Activated gamma-delta T cell (primary cell): ENCODE results near the gene ALKBH6.
A peak's percentile ranks its signal among the peaks of the same experiment; 100 is the strongest.

Experiments
- DNase-seq: peaks from one replicate; lab custom pipeline; 2025; lab: John Stamatoyannopoulos, UW

ALKBH6 gene

DNA sequence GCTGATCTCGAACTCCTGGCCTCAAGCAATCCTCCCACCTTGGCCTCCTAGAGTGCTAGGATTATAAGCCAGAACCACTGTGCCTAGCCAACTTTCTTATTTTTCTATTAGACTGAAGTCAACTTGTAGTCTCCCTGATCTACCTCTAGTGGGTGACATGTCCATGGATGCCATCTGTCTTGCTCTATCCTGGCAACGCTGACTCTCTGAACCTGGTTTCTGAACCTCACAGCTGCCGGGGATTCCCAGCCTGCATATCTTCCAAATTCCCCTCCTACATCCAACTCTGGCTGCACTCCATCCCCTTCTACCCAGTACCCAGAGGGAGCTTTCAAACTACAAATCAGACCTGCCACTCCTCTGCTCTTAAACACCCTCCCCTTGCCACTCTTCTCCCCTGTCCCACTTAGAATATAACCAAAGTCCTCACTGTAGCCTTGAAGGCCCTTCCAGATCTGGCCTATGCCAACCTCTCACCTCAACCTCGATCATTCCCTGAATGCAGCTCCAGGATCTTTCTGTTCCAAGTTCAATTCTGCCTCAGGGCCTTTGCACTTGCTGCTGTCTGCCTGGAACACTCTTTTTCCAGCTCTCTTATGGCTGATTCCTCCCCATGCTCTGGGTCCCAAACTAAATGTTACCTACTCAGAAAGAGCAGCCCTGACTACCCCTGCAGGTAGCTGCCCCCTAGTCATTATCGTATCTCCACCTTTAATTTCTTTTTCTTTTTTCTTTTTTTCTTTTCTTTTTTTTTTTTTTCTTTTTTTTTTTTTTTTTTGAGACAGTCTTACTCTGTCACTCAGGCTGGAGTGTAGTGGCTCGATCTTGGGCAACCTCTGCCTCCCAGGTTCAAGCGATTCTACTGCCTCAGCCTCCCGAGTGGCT, 16.5 kb upstream of the ALKBH6 start:
- DNase-seq, result no peak

GRCh38 chr19:36028313-36029041, 14.5 kb upstream of the ALKBH6 start:
- no peak for DNase-seq

GRCh38 chr19:36027696-36028095, 13.7 kb upstream of the ALKBH6 start:
- DNase-seq, result no peak

DNA sequence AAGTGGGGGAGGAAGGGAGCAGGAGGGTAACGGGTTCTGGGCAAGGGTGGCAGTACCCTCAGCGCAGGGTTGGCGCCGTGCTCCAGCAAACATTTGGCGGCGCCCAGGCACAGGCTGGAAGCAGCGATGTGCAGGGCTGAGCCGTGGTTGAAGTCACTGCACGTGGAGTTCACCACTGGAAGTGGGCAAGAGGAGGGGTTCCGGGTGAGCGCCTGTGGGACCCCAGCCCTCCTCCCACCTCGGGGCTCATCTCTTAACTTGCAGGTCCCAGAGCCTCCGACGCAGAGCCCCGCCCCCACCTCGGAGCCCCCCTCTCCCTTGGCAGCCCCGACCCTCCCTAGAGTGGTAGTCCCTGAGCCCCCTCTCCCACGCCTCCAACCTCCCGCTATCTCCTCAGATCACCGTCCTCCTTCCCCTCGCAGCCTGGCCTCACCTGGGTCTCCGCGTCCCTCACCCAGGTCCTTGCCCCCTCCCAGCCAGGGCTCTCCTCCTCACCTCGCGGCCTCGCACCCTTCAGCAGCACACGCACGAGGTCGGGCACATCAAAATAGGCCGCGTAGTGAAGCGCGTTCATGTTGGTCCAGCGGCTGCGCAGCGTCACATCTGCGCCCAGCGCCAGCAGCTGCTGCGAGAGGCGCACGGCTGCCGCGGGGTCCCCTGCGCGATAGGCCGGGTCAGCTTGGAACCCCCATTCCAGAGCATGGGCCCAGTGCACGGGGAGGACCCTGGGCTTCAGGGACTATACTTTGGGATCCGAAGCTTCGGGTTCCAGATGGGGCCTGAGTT, 12.3 kb upstream of the ALKBH6 start:
- DNase-seq, result no peak

DNA sequence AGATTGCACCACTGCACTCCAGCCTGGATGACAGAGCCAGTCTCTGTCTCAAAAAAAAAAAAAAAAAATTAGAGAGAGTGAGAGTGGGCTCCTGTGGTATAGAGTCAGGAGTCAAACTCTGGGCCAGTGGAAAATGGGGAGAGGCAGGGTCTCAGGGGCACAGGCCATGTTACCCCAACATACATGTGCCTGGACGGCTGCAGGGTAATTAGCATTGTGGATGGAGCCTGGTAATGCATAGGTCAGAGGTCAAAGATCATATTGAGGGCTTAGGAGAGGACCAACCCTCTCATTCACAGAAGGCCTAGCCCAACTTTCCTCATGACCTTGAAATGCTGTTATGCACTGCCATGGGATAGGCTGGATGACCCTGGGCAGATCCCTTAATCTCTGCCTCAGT, 11.5 kb upstream of the ALKBH6 start:
- DNase-seq, result no peak

DNA sequence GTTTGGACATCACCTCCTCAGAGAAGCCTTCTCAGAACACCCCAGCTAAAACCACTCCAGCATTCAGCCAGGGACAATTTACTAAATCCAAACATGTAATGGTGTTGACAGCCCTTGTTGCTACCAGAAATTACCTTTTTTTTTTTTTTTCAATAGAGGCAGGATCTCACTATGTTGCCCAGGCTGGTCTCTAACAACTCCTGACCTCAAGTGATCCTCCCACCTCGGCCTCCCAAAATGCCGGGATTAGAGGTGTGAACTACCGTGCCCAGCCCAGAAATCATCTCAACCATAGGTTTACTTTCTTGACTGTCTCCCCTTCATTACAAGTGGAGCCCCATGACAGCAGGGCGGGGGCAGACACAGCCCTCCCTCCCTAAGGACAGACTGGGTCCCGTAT, 9.4 kb upstream of the ALKBH6 start:
- DNase-seq, result no peak

DNA sequence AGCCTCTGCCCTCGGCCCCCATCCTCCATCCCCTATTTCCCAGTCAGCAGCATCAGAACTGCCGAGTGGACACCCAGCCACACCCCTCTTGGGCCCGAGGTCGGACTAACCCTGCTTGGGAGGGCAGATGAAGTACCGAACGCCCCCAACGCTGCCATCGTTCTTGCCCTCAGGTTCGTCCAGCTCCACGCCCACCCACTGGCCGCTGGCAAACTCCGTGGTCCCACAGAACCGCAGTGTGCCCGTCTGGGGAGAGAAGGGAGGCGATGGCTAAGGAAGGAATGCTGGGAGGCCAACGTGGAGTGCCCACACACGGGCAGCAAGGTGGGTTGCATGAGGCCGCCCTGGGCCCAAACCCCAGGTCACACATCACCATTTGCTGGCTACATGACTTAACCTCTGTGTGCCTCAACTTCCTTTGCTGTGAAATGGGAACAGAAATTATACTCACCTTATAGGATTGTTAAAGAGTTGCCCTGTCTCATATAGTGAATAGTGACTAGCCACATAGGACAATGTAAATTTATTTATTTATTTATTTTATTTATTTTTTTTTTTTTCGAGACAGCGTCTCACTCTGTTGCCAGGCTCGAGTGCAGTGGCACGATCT, 5.2 kb upstream of the ALKBH6 start:
- DNase-seq, result no peak

DNA sequence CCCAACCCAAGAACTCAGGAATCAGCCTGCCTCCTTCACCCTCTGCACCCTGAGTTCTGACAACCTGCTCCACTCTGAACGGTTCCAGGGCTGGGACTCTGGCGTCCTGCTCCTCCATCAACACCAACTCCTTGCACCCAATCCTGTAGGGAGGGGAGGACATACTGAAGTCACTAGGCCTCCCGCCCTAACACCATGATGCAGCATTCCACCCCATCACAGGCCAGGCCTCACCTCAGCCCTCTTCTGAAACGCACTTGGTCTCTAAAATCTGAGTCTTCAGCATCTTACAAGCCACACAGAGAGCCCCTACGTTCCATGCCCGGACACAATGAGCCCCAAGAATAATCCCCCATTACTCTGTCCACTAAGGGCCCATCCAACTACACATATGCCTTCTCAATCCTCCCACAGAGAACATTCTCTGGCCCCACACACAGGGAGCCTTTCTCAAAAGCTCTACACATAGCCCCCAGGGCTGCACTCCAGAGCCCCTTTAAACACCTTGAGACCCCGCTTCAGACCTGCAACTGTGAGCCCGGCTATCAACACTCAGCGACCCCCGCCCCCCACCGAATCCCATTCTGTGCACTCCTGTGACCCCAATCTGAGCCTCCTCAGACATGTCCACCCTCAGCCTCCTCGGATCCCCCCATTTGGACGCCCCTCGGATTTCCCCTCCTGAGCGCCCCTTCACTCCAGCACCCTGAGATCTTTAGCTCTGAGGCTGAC, 567 bp downstream of the ALKBH6 start:
- DNase-seq, result no peak

DNA sequence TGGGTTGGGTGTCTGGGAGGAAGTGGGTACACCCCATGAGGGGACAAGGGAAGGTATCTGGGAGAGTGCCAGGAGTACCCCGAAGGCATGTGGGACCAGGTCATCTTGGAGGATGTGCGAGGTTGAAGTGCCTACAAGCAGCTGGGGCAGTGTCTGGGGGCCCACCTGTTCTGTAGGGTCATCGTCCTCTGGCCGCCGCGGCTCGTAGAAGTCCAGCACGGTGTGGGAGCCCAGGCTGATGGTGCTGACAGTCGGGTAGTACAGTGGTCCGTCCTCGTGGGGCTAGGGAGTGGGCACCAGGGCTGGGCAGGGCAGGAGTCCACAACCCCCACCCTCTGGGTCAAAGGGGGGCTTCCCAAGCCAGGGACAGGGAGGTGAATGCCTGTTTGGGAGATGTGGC, 3.6 kb downstream of the ALKBH6 start:
- DNase-seq, result no peak

DNA sequence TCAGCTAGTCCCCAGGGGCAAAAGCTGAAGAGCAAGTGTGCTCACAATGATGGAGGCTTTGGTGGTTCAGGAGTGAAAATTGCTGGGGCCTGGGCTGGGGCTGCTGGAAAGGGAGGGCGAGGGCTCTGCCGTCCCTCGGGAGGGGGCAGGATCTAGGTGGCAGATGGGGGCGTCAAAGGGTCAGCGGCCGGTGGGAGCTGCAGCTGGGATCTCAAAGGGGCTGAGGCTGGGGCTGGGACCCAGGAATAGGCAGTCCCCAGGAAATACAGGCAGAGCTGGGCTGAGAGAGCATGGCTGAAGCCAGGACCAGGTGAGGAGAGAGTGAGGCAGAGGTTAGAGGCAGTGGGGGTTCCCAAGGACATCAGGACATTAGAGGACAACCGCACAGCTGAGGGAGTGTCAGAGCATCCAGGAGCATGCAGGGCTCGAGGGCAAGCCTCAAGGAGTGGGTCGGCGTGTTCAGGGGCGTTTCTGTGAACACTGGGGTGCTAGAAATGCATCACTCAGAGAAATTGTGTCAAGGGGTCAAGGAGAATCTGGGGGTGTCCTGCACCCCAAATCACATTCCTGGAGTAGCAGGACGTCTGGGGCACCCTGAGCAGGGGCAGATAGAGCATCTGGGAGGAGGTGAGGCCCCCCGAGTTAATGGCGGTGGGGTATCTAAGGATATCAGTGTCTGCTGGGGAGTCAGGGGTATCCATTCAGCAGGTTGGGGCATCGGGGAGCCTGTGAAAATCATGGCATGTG, 4.2 kb downstream of the ALKBH6 start:
- no peak for DNase-seq

DNA sequence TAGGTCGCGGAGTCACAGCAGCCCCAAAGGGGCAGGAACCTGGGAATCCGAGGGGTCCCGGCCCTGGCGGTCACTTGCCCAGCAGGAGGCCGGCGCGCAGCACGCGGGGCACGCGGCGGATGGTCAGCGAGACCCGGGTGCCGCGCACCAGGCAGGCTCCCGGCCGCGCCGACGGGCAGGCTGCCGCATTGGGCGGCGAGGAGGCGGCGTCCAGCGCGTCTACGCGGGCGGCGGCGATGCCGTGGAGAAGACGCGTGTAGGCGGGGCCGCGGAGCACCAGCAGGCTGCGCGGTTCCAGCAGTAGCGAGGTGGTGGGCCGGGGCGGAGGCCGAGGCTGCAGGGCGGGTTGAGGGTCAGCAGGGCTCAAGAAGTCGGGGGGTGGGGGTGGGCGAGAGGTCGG, 4.8 kb downstream of the ALKBH6 start:
- no peak for DNase-seq

- no peak for DNase-seq
These were observed 5.6 kb downstream of the ALKBH6 start, which contains the start of gene SYNE4 for GRCh38 chr19:36008336-36008978. Gene SYNE4 (minus strand): TSS chr19:36008813. CDS start chr19:36008681, 132 bp downstream.

DNA sequence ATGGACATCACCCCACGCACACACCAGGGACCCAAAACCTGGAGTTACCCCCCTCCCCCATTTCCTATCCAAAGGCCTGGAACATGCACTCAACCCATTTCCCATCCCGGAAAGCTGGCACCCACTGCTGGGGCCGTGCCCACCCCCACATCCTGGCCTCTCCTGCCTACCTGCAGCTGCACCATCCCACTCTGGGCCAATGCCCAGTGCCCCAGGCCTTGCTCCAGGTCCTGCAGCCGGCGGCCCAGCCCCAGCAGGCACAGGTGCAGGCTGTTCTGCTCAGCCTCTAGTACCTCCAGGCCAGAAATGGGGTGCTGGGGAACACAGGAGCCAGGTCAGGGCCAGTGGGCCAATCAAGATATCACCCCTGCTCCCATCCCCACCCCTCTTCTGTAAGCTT, 7.1 kb downstream of the ALKBH6 start:
- no peak for DNase-seq

DNA sequence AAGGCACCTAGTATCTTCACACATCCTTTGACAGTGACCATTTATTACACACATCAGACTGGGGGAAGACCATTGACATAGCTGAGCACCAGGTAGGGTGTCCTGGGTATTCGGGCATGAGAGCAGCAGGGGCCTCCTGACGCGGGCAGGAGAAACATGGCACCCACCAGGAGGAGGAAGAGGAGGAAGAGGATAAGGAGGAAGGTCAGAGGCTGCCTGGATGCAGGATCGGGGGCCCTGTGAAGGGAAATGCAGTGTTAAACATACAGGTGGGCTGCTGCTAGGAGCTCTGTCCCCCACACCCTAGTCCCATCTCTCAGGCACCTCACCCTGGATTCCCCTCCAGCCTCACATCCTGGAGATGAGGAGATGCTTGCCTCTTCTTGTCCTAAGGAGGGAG, 10.7 kb downstream of the ALKBH6 start:
- DNase-seq, result no peak

GRCh38 chr19:36001605-36002004, 12.4 kb downstream of the ALKBH6 start:
- DNase-seq, result no peak

DNA sequence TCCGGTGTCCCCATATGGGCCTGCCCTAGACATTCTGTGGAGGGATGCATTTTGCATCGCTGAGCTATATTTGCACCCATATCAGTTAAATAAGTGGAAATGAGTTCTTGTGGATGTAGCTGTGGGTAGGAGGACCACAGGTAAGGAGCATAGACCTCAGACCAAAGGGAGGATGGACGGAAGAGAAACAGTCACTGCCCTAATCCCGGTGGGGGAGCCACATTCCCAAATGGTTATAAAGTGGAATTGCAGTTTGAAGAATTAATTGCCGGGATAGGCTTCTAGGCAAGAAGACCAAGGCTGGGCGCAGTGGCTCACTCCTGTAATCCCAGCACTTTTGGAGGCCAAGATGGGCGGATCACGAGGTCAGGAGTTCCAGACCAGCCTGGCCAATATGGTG, 17.2 kb downstream of the ALKBH6 start:
- no peak for DNase-seq

DNA sequence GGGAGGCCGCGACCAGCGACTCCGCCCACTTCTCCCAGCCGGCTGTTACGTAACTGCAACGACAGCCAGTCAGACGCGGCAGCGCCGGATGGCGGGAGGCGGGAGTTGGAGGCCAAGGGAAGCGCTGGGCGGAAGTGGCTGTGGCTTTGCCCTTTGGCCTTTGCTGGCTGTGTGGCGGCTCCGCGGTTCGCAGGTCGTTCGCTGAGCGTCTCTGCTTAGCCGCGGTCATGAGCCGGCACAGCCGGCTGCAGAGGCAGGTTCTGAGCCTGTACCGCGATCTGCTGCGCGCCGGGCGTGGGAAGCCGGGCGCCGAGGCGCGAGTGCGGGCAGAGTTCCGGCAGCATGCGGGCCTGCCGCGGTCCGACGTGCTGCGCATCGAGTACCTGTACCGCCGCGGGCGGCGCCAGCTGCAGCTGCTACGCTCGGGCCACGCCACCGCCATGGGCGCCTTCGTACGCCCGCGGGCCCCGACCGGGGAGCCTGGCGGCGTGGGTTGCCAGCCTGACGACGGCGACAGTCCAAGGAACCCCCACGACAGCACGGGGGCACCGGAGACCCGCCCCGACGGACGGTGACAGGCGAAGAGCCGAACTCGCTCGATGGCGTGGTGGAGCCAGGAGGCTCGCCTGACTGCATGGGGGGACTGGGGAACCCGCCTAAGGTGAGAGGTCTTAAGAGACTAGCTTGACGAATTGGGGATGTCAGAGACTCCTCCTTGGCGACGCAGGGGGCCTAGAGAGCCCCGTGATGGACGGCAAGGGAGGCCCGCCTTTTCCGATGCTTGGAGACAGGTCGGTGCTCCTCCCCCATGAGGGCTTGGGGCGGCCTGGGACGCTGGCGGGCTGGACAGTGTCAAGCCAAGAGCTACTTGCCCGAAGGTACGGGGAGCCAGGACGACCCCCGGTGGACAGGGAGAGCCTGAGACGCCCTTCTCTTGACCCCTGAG, 18.7 kb downstream of the ALKBH6 start, which contains the start of gene SDHAF1:
TSS of gene SDHAF1 (plus strand) at position 141 of the 946 bp plus-strand sequence. CDS start at position 228, 87 bp downstream.
- DNase-seq, result peak; percentile 84

DNA sequence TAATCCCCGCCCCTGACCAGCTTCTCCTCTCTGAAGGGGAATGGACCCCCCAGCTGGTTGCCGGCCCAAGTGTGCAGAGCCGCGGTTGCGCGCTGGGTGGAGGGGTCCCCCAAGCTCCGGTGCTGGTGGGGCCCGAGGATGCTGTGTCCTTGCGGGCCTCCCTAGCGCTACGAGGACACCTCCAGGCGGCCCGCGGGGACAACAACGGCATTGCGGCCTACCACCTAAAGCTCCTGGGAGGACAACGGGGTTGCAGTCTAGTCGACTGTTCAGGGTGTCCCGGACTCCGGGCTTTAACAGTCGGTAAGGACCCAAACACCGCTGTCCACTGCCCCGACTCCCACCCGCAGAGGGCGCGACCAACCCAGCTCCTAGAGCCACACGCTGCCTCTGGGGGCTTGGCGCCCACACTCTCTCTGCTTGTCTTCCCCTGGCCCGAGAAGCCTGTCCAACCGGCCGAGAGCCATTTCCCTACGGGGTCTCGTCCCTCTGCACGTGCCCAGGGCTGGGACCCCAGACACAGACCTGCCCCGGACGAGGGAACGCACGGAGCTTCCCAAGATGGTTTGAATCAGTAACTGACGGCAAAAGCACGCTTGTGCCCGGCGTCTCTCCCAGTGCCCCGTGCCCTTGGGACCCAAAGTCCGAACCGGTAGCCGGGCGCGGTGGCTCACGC, 20.0 kb downstream of the ALKBH6 start:
- no peak for DNase-seq
